GM12864 (cell line): ENCODE data around the gene RNF144B.

Source experiments
- DNase-seq: peaks from one replicate; pipeline ENCODE4 v3.0.0-alpha.2; 2011; ENCODE audit warnings: low read depth
- H3K4me3 ChIP-seq: 2 replicates; pipeline ENCODE4 v1.5.1; 2011; ENCODE audit warnings: mild to moderate bottlenecking, low read depth, low read length, control low read depth
- CTCF ChIP-seq: IDR thresholded peaks from 2 replicates; pipeline ENCODE4 v1.5.1; 2011; ENCODE audit warnings: low read depth, mild to moderate bottlenecking, moderate library complexity, low read length, control low read depth, inconsistent platforms; ENCODE audit errors: missing control alignments

RNF144B gene

GRCh38 chr6:18498408-18498807 lies 111.3 kb downstream of the RNF144B start:
- TF ChIP-seq CTCF, result no peak

GRCh38 chr6:18500921-18501662 lies 113.9 kb downstream of the RNF144B start:
- no peak for DNase-seq
- no peak overlapping the region for H3K4me3 ChIP-seq
- TF ChIP-seq CTCF, result no peak

More at GRCh38 chr6:18498408-18498807, 111.3 kb downstream of the RNF144B start:
- DNase-seq, result no peak
- no peak overlapping the region for H3K4me3 ChIP-seq

GRCh38 chr6:18501663-18502013 lies 114.5 kb downstream of the RNF144B start:
- DNase-seq, result no peak
- H3K4me3 ChIP-seq, result no peak overlapping the region
- no peak for TF ChIP-seq CTCF

- DNase-seq, result no peak
- no peak for TF ChIP-seq CTCF
- no peak overlapping the region for H3K4me3 ChIP-seq
These were observed 116.0 kb downstream of the RNF144B start for GRCh38 chr6:18503206-18503592.

- TF ChIP-seq CTCF, result peak; percentile 85
- no peak overlapping the region for H3K4me3 ChIP-seq
- peak; percentile 29 for DNase-seq
These were observed 116.6 kb downstream of the RNF144B start for GRCh38 chr6:18503593-18504231.

- DNase-seq, result no peak
- TF ChIP-seq CTCF, result no peak
- H3K4me3 ChIP-seq, result no peak overlapping the region
These were observed 117.1 kb downstream of the RNF144B start for GRCh38 chr6:18504232-18504596.
